LNCAP (cell line): ENCODE measurements around the gene EWSR1.

Experiments
- TF ChIP-seq, protein P1 (sequence below): fragments of 450-650 bp; IDR thresholded peaks from 2 replicates; pipeline ENCODE4 v1.5.1; 2017; ENCODE audit warnings: mild to moderate bottlenecking

Gene EWSR1

DNA sequence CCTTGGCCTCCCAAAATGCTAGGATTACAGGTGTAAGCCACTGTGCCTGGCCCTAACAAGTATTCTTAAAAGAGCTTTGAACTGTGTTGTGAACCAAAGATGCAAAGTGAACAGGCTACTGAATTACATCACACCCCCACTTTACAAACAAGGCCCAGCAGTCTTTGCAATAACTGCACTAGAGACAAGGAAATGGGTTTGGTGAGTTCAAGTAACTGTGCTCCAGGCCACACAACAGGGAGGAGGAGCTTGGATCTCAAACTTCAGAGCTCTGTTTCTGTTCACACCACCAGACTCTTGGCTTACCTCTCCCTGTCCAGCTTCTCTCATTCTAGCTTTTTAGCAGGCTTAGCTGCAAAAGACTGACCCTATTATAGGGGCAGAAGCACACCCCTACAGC, 77.9 kb downstream of the EWSR1 start:
- TF ChIP-seq, protein P1, sequence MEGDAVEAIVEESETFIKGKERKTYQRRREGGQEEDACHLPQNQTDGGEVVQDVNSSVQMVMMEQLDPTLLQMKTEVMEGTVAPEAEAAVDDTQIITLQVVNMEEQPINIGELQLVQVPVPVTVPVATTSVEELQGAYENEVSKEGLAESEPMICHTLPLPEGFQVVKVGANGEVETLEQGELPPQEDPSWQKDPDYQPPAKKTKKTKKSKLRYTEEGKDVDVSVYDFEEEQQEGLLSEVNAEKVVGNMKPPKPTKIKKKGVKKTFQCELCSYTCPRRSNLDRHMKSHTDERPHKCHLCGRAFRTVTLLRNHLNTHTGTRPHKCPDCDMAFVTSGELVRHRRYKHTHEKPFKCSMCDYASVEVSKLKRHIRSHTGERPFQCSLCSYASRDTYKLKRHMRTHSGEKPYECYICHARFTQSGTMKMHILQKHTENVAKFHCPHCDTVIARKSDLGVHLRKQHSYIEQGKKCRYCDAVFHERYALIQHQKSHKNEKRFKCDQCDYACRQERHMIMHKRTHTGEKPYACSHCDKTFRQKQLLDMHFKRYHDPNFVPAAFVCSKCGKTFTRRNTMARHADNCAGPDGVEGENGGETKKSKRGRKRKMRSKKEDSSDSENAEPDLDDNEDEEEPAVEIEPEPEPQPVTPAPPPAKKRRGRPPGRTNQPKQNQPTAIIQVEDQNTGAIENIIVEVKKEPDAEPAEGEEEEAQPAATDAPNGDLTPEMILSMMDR = no peak

DNA sequence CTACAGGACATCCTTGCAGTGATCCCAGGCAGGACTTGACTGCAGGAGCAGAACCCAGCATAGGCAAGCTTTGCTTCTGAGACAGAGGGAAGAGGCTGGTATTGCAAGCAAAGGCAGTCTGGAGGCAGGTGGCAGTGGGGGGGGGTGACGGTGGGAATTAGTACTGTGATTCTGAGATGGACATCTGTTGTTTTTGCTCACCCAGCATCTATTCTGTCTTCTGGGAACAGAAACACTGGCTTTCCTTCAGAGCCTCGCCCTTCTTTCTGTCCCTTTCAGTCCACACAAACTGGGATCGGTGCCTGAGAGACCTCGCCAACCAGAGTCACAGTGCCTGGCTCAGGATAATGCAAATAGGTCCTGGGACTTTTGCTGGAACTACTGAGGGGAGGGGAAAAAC, 78.6 kb downstream of the EWSR1 start:
- TF ChIP-seq, protein P1 = no peak

DNA sequence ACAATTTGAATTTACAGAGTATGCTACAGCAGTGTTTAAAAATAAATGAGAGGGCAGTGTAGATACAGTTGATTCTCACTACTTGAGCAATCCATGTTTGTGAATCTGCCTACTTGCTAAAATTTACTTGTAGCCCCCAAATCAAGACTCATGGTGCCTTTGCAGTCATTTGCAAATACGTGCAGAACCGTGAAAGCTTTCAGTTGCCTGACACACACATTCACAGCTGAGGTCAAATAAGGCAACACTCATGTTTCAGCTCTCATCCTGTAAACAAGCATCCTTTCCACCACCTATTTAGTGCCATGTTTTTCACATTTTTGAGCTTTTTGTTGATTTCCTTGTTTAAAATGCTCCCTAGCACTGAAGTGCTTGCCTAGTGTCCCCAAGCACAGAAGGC, 80.0 kb downstream of the EWSR1 start:
- TF ChIP-seq, protein P1 = no peak

DNA sequence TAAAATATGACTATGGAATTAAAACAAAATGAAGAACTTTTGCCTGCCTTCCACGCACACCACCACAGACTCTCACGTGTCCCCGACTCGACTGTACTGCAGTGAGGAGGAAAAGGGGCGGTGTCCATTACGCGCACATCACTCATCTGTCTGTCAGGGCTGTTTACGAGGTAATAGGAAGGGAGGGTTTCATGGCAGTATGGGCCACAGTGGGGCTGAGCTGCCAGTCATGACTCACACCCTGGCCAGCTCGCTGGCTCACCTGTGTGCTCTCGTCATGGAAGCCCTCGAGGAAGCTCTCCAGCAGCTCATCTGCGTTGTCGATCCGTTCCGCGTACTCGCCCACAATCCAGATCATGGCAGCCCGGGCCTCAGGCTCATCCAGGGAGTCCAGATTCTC, 80.9 kb downstream of the EWSR1 start:
- TF ChIP-seq, protein P1 = no peak
